HS-5 (cell line): Measurements from ENCODE around the gene PRSS12.
"Not testable (repeated sequence)": the region's sequence is repeated elsewhere in the genome, so short reads cannot be mapped to it uniquely, and the experiment has no call there.

Experiments used
- DNase-seq: peaks from one replicate; pipeline ENCODE4 v3.0.0-alpha.2; 2012; ENCODE audit warnings: low read depth

Gene PRSS12

DNA sequence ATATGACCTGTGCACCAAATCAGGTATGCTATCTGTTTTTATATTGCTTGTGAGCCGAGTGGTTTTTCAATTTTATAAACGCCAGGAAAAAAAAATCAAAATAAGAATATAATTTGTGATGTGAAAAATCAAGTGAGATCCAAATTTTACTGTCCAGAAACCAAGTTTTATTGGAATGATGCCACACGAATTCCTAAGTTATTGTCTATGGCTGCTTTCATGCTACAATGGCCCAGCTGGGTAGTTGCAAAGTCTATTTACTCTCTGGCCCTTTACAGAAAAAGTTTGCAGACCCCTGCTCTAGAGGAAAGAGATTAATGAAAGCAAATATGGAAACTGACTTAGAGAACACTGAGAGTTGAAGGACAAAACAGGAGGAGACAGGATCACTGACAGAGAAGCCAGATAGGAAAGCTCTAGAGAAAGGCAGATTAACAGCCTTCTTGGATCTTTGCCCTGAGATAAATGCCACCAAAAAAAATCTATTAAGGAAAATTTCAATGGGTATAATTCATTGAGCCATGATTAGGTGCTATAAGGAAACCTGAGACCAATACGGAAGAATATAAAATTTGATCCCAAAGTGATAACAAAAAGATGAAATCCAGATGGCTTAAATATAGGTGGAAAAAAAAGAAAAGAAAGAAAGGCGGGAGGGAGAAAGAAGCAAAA lies 29.8 kb downstream of the PRSS12 start:
- DNase-seq: no peak

DNA sequence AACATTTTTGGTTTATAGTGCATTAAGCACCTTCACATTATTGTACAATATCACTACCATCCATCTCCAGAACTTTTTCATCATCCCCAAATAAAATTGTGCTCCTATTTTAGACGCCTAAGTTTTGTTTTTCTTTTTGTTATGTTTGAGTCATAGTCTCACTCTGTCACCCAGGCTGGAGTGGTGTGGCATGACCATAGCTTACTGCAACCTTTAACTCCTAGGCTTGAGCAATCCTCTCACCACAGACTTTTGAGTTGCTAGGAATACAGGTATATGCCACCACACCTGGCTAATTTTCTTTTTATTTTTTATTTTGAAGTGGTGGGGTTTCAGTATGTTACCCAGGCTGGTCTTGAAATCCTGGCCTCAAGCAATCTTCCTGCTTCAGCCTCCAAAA lies 33.9 kb downstream of the PRSS12 start:
- no peak for DNase-seq

DNA sequence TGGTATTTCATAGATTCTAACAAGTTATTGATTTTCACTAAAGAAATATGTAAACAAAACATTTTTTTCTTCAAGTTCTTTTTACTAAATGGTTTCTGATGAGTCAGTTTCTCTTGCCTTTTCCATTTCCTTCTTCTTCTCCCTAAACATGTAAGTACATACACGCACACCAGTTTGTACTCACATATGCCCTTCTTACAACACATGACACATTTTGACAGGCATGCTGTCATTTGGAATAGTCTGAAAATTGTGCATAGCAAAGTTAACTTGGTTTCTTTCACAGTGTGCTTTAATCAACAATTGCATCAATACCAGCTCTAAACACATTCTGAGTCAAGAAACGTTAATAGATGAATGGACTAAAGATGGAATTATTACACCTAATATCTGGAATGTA lies 35.1 kb downstream of the PRSS12 start:
- DNase-seq: no peak

DNA sequence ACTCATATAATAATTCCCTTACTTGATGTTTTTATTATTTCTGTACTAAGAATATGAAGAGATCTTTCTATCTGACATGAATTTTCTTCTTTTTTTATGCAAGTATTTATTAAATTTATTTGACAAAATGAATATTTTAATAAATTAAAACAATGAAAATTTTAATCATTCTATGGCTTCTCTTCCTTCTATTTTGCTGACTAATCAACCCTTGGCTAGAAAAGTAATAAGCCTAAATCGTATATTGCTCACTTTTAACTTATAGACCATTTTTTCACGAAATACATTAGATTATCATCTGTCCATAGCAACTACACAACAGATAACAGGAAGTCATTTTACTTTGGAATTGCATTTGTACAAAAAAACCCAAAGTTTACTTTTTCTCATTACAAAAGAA lies 38.6 kb downstream of the PRSS12 start:
- DNase-seq: no peak

DNA sequence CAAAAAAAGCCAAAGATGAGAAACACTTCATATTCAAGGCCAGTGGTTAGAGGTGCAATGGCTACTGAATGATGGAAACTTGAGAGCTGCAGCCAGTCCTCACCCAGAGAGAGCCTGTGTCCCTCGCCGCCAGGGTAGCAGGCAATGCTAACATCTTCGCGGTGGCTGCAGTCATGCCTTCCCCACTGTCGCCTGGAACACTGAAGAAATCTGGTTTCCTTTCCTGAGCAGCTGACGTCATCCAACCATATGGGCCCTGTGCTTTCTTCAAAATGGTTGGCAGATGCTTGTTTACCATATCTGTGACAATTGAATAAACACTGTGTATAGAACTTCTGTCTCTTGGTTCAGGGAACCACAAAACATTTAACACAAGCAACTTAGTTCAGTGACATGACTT lies 39.7 kb downstream of the PRSS12 start:
- DNase-seq: no peak

DNA sequence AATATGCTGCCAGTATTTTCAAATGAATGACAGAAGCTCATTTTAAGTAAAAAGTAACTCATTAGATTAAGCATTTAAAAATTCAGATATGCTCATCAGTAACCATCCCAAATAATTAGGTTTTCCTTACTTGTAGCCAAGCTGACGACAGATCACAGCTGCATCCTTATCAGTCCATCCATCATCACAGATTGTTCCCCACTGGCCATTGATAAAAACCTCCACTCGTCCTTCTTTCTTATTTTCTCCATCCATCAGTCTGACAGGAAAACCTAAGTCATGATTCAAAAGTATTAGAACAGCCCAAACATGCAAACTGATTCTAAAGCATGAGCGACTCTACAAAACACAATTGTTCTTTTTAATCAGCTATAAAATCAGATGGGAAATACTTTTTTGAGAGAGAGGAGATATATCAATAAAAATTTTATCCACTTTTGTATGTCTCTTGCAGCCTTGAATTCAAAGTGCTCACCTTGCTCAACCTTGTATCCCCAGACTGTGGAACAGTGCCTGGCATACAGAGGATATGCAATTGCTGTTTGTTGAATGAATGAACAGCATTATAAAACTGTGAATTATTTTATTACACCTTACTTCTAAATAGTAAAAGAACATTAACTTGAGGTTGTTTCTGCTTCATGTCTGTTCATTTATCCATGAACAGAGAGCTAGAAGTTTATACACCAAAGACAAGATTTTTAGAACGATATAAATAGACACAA lies 44.3 kb downstream of the PRSS12 start:
- no peak for DNase-seq

DNA sequence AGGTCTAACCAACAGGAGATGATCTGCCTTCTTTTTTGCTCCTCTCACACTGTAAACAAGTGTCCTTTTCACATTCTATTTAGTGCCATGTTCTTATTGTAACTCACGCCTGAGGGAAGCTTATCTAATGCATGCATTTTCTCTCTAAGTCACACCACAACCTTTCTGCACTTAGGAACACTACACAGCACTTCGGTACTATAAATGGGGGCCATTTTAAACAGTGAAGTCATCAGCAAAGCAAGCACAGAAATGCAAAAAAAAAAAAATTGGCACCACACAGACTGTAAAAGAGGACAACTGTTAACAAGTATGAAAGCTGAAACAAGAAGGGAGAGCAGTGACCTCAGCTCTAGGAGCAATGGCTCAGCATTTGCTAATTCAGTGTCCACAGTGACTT lies 45.2 kb downstream of the PRSS12 start:
- no peak for DNase-seq

DNA sequence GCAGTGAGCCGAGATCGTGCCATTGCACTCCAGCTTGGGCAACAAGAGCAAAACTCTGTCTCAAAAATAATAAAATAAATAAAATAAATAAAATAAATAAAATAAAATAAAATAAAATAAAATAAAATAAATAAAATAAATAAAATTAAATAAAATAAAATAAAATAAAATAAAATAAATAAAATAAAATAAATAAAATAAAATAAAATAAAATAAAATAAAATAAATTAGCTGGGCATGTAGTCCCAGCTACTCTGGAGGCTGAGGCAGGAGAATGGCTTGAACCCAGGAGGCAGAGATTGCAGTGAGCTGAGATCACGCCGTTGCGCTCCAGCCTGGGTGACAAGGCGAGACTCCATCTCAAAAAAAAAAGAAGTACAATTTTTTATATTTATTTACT lies 53.2 kb downstream of the PRSS12 start:
- not testable (repeated sequence) for DNase-seq

DNA sequence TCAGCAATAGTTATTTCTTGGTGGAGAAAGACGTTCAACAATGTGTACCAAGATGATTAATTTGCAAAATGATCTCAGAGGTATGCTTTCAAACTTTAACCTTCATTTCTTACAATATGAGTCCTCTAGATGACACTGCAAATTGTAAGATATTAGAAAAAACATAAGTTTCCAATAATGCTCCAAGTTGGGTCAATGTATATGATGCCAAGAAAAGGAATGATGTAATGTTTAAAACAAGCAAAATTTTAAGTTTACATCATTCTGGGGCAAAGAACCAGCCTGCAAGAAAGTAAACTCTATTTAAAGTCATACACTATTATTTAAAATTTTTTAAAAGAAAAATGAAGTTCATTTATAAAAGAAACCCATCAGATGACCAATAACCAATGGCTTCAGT lies 56.1 kb downstream of the PRSS12 start:
- DNase-seq: no peak

DNA sequence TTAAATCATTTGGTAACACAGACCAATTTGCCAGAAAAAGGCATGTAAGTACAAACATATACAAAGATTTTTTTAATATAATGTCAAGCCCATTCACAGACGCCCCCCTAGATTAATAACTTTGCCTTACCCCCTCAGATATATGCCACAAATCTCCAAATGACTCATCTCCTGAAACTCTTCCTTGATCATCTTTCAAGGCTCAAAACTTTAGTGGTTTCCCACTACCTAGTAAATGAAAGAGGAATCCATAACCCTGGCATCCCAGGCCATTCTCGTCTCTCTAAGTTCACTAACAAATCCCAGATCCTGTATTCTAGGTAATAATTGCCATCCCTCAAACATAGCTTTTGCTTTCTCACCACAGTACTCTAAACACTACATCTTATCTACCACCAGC lies 61.9 kb downstream of the PRSS12 start:
- no peak for DNase-seq

DNA sequence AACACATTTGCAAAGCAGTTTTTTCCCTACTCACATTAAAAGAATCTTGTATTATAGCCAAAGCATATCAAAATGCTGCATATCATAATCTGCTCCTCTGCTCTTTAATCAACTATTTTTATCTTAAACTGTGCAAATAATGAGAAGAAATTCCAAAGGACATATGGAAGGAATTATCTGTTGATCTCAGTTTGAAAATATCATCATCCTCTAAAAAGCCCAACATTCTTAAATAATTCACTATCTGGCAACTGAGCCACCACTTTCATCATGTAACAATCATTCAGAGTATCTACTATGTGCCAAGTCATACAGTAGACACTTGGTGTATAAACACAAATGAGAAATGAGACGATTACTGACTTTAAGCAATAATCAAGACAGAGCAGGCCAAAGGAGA lies 63.0 kb downstream of the PRSS12 start:
- peak; percentile 85 for DNase-seq

DNA sequence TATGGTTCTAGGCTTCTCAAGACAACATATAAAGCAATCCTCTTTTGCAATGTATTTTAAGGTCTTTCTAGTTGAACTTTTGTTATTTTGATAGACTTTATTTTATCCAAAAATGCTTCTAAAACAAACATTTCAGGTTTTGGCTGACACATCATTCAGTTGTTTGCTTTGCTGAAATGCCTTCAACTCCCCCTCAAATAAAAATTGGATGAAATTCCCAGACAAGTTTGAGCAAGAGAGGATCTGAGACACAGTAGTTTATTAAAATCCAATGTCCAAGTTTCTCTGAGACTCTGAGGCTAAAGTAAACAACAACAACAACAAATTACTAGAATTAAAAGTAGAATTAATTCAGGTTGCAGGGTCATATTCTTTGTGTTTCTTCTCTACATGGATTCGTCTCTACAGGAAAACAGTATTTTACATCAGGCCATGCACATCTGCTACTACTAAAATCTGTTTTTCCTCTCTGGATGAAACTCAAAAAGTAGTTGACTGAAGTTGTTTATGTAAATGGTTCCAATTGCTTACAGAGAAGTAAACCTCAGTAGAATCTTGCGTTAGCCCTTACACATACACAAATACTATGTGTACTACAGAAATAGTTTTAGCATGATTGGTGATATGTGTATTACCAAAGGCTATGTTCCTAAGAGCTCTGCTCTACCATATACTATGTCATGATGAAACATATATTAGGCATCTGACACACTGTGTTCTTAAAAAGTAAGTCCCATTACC lies 64.9 kb downstream of the PRSS12 start:
- DNase-seq: no peak

DNA sequence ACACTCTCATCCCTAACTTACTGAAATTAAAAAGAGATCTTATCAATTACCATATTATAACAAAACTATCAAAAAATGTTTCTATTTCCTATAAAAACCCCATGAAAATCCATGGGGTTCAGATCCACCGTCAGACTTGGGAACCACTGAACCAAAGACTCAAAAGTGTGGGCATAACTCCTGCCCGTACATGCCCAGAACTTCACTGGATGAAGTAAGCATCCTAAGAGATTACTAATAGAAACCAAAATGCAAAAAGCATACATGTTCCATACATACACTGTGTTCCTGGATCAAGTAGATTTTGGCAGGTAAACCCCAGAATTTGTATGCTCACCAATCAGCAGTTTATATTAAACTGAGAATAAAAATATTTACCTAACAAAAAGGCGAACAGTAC lies 66.1 kb downstream of the PRSS12 start:
- DNase-seq: no peak

DNA sequence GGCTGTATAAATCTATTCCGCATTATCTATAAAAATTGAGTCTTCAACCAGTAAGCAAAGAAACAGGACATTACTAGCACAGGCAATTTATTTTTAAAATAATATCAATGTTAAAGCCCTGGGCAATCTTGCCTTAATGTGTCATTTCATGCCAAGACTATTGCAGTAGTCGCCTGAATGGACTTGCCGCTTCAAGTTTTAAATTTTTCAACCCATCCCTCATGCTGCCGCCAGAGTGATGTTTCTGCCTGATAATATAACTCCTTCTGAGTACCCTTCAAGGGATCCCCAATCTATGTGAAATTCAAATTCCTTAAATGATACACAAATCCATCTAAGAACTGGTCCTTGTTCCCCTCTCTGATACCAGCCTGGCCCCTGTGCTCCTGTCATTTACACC lies 66.9 kb downstream of the PRSS12 start:
- DNase-seq: no peak

DNA sequence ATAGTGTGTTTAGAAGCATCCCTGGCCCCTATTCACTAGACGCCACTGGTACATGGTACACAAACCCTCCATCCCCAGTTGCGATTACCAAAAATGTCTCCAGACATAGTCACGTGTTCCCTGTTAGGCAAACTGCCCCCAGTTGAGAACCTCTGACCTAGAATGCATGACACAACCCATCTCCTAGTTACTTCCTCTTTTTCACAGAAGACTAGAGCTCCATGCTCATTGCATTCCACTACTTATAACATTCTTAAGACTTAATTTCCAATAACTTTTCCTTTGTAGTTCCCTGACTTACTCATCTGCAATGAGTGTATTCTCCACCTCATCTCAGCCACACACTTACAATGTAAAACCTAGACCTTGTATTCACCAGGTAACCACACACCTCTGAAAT lies 68.6 kb downstream of the PRSS12 start:
- no peak for DNase-seq

DNA sequence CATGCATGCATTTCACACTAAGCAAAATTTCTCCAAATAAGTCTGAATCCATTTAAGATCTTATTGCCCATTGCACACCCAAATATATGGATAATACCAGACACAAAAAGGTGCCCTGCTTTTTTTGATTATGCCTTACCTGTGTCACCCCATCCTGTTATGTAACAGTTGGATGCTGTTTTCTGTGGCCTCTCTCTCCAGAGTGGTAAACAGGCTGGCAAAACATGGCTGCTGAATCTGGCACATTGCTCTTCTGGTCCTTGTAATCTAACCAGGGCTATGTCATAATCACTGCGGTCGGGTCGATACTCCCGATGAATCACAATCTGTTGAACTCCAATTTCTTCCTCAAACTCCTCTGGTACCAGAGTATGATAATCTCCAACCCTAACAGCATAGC lies 70.1 kb downstream of the PRSS12 start:
- DNase-seq: peak; percentile 77

DNA sequence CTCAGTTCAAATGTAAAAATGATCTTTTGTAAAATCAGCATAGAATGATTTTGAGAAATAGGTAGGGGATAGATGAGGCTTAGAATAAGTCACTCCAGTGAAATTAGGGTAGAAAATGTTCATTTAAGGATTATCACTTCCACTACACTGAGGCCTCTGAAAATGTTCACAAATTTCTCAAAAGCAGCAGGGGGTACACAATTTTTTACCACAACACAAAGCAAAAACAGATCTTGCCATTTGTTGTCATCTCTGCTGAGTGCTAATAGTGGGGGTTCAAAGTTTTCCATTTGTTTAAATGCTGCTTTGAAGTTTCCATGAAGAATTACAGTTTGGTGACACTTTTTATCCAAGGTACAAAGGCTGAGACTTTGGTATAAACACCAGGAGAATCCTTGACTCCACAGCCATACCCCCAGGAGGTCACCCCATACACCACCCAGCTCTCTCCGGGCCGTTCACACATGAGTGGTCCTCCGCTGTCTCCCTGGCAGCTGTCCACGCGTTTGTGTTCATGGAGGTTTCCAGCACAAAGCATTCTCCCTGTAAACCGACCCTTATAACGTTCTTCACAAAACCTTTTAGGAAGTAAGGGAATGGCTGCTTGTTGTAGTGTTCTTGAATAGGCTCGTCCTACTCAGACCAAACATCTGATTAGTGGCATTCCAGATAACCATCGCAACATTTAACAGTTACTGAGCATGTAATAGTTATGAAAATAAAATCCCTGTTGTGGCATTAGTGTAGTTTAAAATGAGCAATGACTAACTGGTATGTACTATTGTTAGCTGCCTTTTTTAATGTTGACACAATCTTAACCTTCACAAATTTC lies 71.0 kb downstream of the PRSS12 start:
- DNase-seq: no peak

DNA sequence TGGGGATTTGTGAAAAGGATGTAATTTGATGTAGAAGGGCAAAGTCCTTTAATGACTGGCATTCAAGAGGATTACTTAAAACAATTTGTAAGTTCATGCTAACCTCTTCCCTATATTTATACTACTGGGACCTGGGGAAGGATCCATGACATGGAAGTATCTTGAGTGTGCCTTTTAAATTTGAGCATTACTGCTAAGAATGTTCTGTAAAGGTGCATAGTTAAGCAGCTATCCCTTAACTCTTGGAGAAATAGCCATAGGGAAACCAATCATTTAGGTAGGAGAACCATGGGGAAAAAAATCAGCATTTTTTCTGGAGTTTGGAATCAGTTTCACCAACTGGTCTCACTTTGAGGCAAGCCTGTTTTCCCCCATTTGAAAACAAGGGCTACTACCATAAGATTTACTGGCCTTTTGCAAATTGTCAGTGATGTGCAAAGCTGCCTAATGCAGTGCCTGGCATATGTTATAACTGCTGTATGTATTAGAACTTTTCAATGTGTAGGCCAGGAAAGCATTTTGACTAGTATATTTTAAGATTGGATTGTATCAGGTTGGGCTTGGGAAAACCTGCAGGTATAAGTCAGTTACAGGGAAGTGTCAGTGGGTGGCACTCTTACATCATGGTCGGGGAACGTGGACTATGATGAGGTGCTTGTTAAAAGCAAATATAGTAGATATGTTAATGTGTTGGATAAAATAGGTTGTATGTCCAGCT lies 72.1 kb downstream of the PRSS12 start:
- DNase-seq: peak; percentile 47

DNA sequence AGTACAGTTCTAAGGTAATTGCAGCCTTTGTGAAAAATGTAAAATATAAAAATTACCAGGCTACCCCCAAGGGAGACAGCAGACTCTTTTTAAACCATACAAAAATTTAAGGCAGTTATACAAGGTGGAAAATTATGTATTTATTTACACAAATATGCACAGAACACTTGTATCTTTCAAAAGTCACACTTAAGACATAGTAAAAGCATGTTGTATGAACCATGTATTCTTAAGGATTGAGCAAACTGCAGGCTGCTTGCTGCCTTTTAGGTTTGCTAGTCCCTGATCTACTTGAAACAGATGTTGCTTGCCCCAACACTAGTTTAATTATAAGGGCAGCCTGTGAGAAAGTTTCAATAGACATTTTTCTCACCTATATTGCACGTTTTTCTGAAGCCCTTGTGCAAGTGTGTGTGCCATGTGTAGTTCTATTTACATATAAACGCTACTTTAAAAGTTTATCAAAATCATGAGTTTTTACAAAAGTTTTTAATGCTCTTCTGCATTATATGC lies 72.8 kb downstream of the PRSS12 start:
- DNase-seq: no peak

DNA sequence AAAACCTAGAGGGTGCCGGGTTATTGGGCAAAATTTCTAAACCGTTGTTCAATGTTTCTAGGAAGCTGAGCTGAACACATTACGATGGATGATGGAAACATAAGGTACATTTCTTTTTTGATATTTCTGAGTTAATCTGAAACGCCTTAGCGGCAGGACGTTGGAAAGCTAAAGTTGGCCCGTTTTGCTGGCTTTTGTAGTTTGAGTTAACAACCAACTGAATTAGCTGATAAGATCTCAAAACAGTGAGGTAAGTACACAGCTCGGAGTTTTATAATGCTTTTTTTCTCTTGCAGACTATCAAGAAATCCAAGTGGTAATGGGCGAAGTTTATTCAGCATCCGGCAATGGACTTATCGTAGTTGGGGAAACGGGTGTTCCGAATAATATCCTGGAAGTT lies 73.5 kb downstream of the PRSS12 start:
- no peak for DNase-seq

DNA sequence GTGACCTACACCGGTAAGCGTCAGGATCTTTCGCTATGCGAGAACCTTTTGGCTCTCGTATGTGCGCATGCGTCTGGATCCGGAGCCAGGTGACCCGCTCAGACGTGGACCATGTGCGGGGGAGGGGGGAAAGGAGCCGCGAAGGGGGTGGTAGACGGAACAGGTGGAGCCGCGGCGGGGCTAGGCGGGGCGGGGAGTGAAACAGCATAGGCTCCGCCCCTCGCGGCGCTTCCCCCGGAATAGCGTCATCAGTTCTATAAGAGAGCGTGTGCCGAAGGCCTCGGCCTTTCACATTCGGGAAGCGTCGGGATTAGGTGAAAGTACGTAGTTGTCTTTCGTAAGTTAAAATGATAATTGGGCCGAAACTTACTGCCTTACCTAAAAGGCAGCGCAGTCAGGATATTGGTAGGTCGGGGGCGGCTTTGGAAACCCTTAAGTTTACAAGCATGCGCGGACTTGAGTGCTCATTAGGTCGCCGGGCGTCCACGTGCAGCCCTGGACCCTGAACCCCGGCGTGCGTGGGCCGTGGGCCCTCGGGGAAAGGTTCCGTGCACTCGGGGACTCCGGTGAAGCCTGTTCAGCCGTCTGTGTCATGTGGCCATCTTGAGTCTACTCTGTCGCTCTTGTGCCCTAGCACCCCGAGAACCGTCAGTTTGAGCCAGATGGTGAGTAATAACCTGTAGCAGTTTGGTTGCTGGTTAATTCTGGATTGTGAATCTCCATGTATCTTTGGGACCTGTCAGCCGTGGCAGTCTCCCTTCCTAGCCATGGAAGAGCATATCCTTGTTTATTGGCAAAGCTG lies 74.1 kb downstream of the PRSS12 start:
- DNase-seq: peak; percentile 74
